IMR-90 (cell line): ENCODE results near the gene SYNGR3. TPM values are rescaled to one million over a fixed set of nuclear protein-coding genes. Genes with fewer than 3 reads are reported as not detected.

Experiments
- ATAC-seq: fragments of 200-7000 bp; cut with Tn5 transposase; 2 replicates; pipeline ENCODE4 v1.9.1; 2020; ENCODE audit warnings: low read depth, mild to moderate bottlenecking, moderate library complexity
- BruUV-seq: library from RNA; stranded (reverse); fragments of 400-500 nt; replicated peaks from 2 replicates; lab custom pipeline; 2021; lab: Mats Ljungman, UMichigan
- CTCF ChIA-PET: fragments of 300-600 bp; formaldehyde crosslinking; extraction: SDS; loops from one replicate; lab custom pipeline; 2021; ENCODE audit warnings: antibody characterized with exemption; lab: Yijun Ruan, JAX
- POLR2A ChIA-PET: fragments of 300-600 bp; sonication (Branson Sonifier 250); formaldehyde crosslinking; loops from one replicate; lab custom pipeline; 2022; ENCODE audit warnings: antibody characterized with exemption; ENCODE audit not compliant: unreplicated experiment; lab: Charles Lee
- DNase-seq: peaks from one replicate; pipeline ENCODE4 v3.0.0; 2013
- H2AFZ ChIP-seq: replicated peaks from 2 replicates; pipeline ENCODE3; 2013; ENCODE audit warnings: low read length, mild to moderate bottlenecking; ENCODE audit not compliant: poor library complexity
- H2AK5ac ChIP-seq: 2 replicates; pipeline ENCODE4 v1.6.1; 2013; ENCODE audit warnings: low read depth, low read length, inconsistent platforms
- H2AK9ac ChIP-seq: replicated peaks from 2 replicates; pipeline ENCODE3; 2013; ENCODE audit warnings: mild to moderate bottlenecking, low read depth, low read length, moderate library complexity; ENCODE audit not compliant: poor library complexity
- H2BK120ac ChIP-seq: 2 replicates; pipeline ENCODE4 v1.6.1; 2013; ENCODE audit warnings: low read depth, low read length, inconsistent platforms
- H2BK15ac ChIP-seq: 3 replicates; pipeline ENCODE4 v1.6.1; 2013; ENCODE audit warnings: low read depth, low read length, inconsistent platforms
- H2BK20ac ChIP-seq: 2 replicates; pipeline ENCODE4 v1.6.1; 2013; ENCODE audit warnings: low read depth, mild to moderate bottlenecking, inconsistent platforms, low read length, moderate library complexity
- H2BK5ac ChIP-seq: 2 replicates; pipeline ENCODE4 v1.6.1; 2013; ENCODE audit warnings: mild to moderate bottlenecking, low read depth, low read length, inconsistent platforms; ENCODE audit not compliant: poor library complexity, severe bottlenecking
- H3K14ac ChIP-seq: replicated peaks from 2 replicates; pipeline ENCODE4 v1.6.1; 2013; ENCODE audit warnings: low read depth, low read length, inconsistent platforms
- H3K18ac ChIP-seq: 2 replicates; pipeline ENCODE4 v1.6.1; 2013; ENCODE audit warnings: low read depth, low read length, control low read depth
- H3K23ac ChIP-seq: 2 replicates; pipeline ENCODE4 v1.6.1; 2013; ENCODE audit warnings: low read depth, low read length, inconsistent platforms
- H3K27ac ChIP-seq: 2 replicates; pipeline ENCODE4 v1.5.1; 2013; ENCODE audit warnings: mild to moderate bottlenecking, control low read depth, low read length; ENCODE audit not compliant: insufficient read depth
- H3K27me3 ChIP-seq: 2 replicates; pipeline ENCODE4 v1.6.1; 2013; ENCODE audit warnings: low read length; ENCODE audit not compliant: control insufficient read depth, insufficient read depth
- H3K36me3 ChIP-seq: 2 replicates; pipeline ENCODE4 v1.6.1; 2013; ENCODE audit warnings: low read length, mixed read lengths; ENCODE audit not compliant: control insufficient read depth, insufficient read depth
- H3K4ac ChIP-seq: 2 replicates; pipeline ENCODE4 v1.6.1; 2013; ENCODE audit warnings: low read depth, low read length, inconsistent platforms
- H3K4me1 ChIP-seq: 2 replicates; pipeline ENCODE4 v1.6.1; 2013; ENCODE audit warnings: low read length, mixed read lengths; ENCODE audit not compliant: control insufficient read depth, insufficient read depth
- H3K4me2 ChIP-seq: 2 replicates; pipeline ENCODE4 v1.6.1; 2013; ENCODE audit warnings: low read depth, mild to moderate bottlenecking, control low read depth, low read length, moderate library complexity
- H3K4me3 ChIP-seq: 2 replicates; pipeline ENCODE4 v1.5.1; 2013; ENCODE audit warnings: low read depth, mild to moderate bottlenecking, control low read depth, low read length, moderate library complexity; ENCODE audit not compliant: insufficient read depth
- H3K56ac ChIP-seq: 2 replicates; pipeline ENCODE4 v1.6.1; 2013; ENCODE audit warnings: low read length, inconsistent platforms; ENCODE audit not compliant: insufficient read depth; ENCODE audit errors: extremely low read depth
- H3K79me1 ChIP-seq, 2 experiments: 2 replicates each; pipeline ENCODE4 v1.6.1; 2013; ENCODE audit warnings: low read length in 2 of 2, inconsistent platforms in 1 of 2, low read depth in 1 of 2
- H3K9ac ChIP-seq: 2 replicates; pipeline ENCODE4 v1.6.1; 2013; ENCODE audit warnings: low read depth, low read length, control low read depth
- H3K9me1 ChIP-seq: 2 replicates; pipeline ENCODE4 v1.6.1; 2013; ENCODE audit warnings: low read length, inconsistent platforms; ENCODE audit not compliant: insufficient read depth
- H3K9me3 ChIP-seq: 2 replicates; pipeline ENCODE4 v1.6.1; 2013; ENCODE audit warnings: low read length; ENCODE audit not compliant: control insufficient read depth, insufficient read depth
- H4K20me1 ChIP-seq: 2 replicates; pipeline ENCODE4 v1.6.1; 2013; ENCODE audit warnings: low read length, inconsistent platforms; ENCODE audit not compliant: insufficient read depth
- H4K5ac ChIP-seq: 2 replicates; pipeline ENCODE4 v1.6.1; 2013; ENCODE audit warnings: mild to moderate bottlenecking, low read depth, low read length, control low read depth
- H4K8ac ChIP-seq, 2 experiments: 2 replicates each; pipeline ENCODE4 v1.6.1; 2013; ENCODE audit warnings: low read depth in 2 of 2, low read length in 2 of 2, control low read depth in 1 of 2, inconsistent platforms in 1 of 2
- H4K91ac ChIP-seq: 2 replicates; pipeline ENCODE4 v1.6.1; 2013; ENCODE audit warnings: low read depth, low read length, inconsistent platforms; ENCODE audit not compliant: insufficient read depth
- RCOR1 ChIP-seq: IDR thresholded peaks from 2 replicates; pipeline ENCODE4 v1.6.1; 2012; ENCODE audit warnings: mild to moderate bottlenecking, low read length, improper control_type of control experiment; ENCODE audit not compliant: insufficient replicate concordance
- WGBS, 2 experiments: methylation state at CpG; one replicate each; pipeline versions ENCODE4 v1.1.5 to v1.1.7; 2013; ENCODE audit warnings: missing lambda C conversion rate in 2 of 2; ENCODE audit not compliant: insufficient read length in 1 of 2; ENCODE audit errors: extremely low coverage in 2 of 2; 5-methylcytosine and 5-hydroxymethylcytosine counted together
- dilution Hi-C: fragments of 300-500 bp; cut with HindIII; formaldehyde crosslinking; loops from one replicate; pipeline ENCODE4 v1.14.3; 2018; ENCODE audit warnings: low sequenced_read_pairs; ENCODE audit not compliant: unreplicated experiment
- in situ Hi-C: fragments of 300-500 bp; cut with MboI; formaldehyde crosslinking; loops from 3 replicates; pipeline ENCODE4 v1.14.3; 2019; ENCODE audit warnings: low sequenced_read_pairs, inconsistent platforms, mixed read lengths
- intact Hi-C: fragments of 100-400 bp; cut with micrococcal nuclease; formaldehyde crosslinking; loops from 2 replicates; pipeline ENCODE4 v1.10.0; 2022
- polyA plus RNA-seq, 3 experiments: library from polyadenylated mRNA; depleted of rRNA; stranded (reverse); fragments of >200 nt; gene quantifications; 2 replicates each; pipeline ENCODE4 v1.2.3, GENCODE V29; 2012; ENCODE audit warnings: low replicate concordance in 1 of 3
- total RNA-seq: library from RNA; depleted of rRNA; stranded (reverse); fragments of >200 nt; gene quantifications from 2 replicates; pipeline ENCODE4 v1.2.3, GENCODE V29; 2012

Gene SYNGR3
- total and polyA plus RNA-seq, 2 of the 4 experiments (the other 2 are of a cell fraction), result 1.8 to 5.8 TPM

GRCh38 chr16:2013527-2013926 lies 23.8 kb downstream of the SYNGR3 start:
- peaks cover 6% of the 10 kb centered on the region for H3K9me1 ChIP-seq
- H3K36me3 ChIP-seq, result no peaks in the 10 kb centered on the region
- intact Hi-C loops (no loop called here), in situ Hi-C loops (no loop called here), dilution Hi-C loops (no loop called here)
- H4K20me1 ChIP-seq, result peaks cover 6% of the 10 kb centered on the region
- no peak overlapping the region for H3K18ac ChIP-seq
- DNase-seq (no peak), ATAC-seq (no peak)
- no peak overlapping the region for H3K9ac ChIP-seq
- H3K4me3 ChIP-seq, result no peak overlapping the region
- no peak overlapping the region for H2BK15ac ChIP-seq
- no peaks in the 10 kb centered on the region for H3K27me3 ChIP-seq
- BruUV-seq, result no TSS peak
- WGBS, 2 experiments, result 93% methylated on average over 6 of the region's 15 CpGs; no CpG with 5 or more reads in 1 of the 2 experiments
- peaks cover 9 to 19% of the 10 kb centered on the region in 2 experiments; a peak in 3 of 4 replicates for H3K79me1 ChIP-seq
- H3K27ac ChIP-seq, result no peak overlapping the region
- no peak overlapping the region for H2BK120ac ChIP-seq
- no peak overlapping the region for H2AFZ ChIP-seq
- ChIA-PET CTCF (interaction anchor here (1.7 kb wide), 1 partner anchor 10 kb away, joined by 8 read pairs; no protein-coding TSS in a partner anchor), POLR2A (no interaction called here)
- H4K8ac ChIP-seq, result no peak overlapping the region
- H3K4me1 ChIP-seq, result peaks cover 10% of the 10 kb centered on the region
- TF ChIP-seq RCOR1, result no peak
- no peak overlapping the region for H4K5ac ChIP-seq
- H3K23ac ChIP-seq, result no peak overlapping the region
- H2BK5ac ChIP-seq, result no peak overlapping the region
- H3K9me3 ChIP-seq, result no peaks in the 10 kb centered on the region
- H2BK20ac ChIP-seq, result no peak overlapping the region
- no peak overlapping the region for H3K4me2 ChIP-seq
- no peak overlapping the region for H3K56ac ChIP-seq
- no peak overlapping the region for H3K4ac ChIP-seq
- no peak overlapping the region for H2AK9ac ChIP-seq
- H2AK5ac ChIP-seq, result no peak overlapping the region
- no peak overlapping the region for H4K91ac ChIP-seq
- H3K14ac ChIP-seq, result no peak overlapping the region
